22Rv1 (cell line): ENCODE data around the gene PNLIPRP1.

Experiments used
- H3K27ac ChIP-seq: fragments of 450-650 bp; 2 replicates; pipeline ENCODE4 v1.5.1; 2017
- ZFX ChIP-seq: fragments of 450-650 bp; IDR thresholded peaks from 2 replicates; pipeline ENCODE4 v1.6.1; 2017; ENCODE audit warnings: antibody characterized with exemption, borderline replicate concordance
- TF ChIP-seq, protein P1 (sequence below): fragments of 450-650 bp; IDR thresholded peaks from 2 replicates; pipeline ENCODE4 v1.5.1; 2017; ENCODE audit warnings: mild to moderate bottlenecking

PNLIPRP1 gene

DNA sequence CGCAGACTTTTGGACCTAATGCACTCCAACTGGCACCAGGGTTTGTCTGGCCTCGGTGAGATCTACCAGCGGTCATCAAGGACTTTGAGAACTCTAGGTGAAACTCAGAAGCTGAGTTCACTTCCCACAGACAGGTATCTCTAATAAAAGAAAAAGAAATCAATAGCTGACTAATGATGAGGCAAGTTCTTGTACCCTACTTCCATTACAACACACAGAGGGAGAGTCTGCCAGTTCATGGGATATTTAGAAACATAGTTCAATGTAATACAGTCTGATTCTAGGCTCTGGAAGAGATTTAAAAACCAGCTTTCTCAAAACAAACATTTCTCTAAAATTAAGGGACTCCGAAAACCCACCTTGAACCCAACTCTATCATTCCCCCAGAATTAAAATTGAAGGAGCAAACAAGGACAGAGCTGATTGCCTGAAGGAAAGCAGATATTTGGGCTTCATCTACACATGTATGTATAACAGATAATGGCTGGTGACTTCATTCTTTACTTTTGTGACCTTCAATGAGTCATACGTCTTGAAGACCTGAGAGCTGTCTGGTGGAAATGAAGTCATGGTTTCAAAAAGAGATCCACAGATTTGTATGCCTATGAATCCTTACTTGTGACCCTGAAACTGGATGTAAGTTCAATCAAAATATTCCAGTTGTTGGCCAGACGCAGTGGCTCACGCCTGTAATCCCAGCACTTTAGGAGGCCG, 2.7 kb upstream of the PNLIPRP1 start:
- TF ChIP-seq, protein P1, sequence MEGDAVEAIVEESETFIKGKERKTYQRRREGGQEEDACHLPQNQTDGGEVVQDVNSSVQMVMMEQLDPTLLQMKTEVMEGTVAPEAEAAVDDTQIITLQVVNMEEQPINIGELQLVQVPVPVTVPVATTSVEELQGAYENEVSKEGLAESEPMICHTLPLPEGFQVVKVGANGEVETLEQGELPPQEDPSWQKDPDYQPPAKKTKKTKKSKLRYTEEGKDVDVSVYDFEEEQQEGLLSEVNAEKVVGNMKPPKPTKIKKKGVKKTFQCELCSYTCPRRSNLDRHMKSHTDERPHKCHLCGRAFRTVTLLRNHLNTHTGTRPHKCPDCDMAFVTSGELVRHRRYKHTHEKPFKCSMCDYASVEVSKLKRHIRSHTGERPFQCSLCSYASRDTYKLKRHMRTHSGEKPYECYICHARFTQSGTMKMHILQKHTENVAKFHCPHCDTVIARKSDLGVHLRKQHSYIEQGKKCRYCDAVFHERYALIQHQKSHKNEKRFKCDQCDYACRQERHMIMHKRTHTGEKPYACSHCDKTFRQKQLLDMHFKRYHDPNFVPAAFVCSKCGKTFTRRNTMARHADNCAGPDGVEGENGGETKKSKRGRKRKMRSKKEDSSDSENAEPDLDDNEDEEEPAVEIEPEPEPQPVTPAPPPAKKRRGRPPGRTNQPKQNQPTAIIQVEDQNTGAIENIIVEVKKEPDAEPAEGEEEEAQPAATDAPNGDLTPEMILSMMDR = no peak
- no peak for TF ChIP-seq ZFX
- no peak overlapping the region for H3K27ac ChIP-seq

DNA sequence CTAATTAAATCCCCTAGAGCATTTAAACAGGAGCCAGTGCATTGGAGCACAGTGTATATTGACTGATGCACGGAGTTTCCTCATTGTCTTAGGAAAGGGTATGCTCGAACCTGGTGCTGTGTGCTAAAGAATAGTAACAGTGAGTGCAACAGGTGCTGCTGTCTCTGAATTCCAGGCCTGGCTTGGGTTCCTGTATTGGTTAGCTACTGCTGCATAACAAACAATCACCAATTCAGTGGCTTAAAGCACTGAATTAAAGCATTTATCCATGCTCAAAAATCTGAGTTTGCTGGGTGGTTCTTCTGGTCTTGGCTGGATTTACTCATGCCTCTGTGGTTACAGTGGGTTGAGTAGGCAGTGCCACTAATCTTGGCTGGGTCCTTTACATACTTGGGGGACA, 1.8 kb upstream of the PNLIPRP1 start:
- TF ChIP-seq, protein P1 = no peak
- TF ChIP-seq ZFX = no peak
- H3K27ac ChIP-seq = no peak overlapping the region

DNA sequence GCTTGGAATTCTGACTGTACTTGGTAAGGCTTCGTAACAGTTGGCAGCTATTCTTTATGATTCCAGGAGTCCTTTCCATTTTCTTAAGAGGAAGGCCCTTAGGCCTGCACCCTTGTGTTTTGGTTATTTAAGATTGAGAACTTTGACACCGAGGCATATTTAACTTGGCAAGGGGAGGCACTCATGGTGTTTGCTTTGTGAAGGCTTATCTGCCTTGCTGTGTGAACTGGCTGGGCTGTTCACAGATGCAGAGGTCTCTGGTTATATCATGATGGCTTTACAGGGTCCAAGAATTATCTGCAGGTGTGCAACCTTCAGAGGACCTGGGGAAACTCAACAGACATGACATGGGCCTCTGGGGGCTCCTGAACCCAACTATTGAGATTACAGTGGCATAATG, 833 bp upstream of the PNLIPRP1 start:
- no peak overlapping the region for H3K27ac ChIP-seq
- TF ChIP-seq, protein P1 = no peak
- no peak for TF ChIP-seq ZFX

DNA sequence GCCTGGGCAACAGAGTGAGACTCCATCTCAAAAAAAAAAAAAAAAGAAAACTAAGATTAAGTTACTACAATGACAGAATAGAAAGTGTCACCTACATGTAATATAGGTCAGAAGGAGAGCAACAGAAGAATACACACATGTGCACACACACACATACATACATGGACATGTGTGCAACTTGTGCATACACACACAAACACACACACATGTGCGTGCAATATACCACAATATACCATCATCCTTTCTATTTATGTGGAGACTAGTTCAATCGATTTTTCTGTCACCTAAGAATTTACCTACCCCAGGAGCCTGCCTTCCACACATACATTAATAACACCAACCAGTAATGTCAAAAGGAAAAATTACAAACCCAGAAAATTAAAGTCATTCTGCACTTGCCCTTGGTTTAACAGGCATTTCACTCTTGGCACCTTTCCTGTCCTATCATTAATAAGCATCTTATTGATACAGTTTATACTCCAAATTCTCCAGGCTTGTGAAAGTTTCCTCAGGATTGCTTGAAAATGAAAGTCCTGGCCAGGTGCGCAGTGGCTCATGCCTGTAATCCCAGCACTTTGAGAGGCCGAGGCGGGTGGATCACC, 2.5 kb downstream of the PNLIPRP1 start:
- no peak for TF ChIP-seq ZFX
- TF ChIP-seq, protein P1 = no peak
- no peak overlapping the region for H3K27ac ChIP-seq

DNA sequence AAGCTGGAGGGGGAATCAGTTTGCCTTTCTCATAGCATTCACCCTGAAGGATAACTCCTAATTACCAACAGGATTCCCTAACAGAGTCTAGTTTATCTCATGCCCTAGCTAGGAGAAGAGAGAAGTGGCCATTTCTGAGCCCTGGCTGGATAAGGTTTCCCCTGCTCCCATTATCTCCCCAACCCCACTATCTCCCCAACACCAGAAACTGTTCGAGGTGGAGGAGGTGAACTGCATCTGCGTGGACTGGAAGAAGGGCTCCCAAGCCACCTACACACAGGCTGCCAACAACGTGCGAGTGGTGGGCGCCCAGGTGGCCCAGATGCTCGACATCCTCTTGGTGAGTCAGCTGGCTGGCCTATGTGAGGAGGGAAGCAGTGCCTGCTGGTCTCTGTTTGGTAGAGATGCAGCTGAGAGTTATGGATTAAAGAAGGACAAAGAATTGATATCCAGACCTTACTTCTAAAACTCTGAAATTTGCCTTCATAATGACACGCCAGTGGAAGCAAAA, 3.8 kb downstream of the PNLIPRP1 start:
- H3K27ac ChIP-seq = no peak overlapping the region
- TF ChIP-seq, protein P1 = no peak
- TF ChIP-seq ZFX = no peak

DNA sequence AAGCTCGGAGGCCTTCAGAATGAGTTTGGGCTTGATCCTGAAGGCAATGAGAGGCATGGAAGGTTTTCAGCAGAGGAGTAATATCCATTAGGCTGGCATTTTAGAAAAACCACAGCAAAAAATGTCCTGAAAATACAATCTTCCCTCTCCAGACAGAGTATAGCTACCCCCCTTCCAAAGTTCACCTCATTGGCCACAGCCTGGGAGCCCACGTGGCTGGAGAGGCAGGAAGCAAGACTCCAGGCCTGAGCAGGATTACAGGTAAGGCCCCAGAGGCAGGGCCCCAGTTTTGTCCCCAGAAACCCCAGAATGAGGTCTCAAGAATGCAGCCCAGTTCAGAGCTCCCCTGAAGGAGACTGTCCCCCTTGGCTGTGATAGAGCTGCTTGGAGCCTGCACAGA, 5.3 kb downstream of the PNLIPRP1 start:
- H3K27ac ChIP-seq = no peak overlapping the region
- TF ChIP-seq ZFX = no peak
- TF ChIP-seq, protein P1 = no peak

DNA sequence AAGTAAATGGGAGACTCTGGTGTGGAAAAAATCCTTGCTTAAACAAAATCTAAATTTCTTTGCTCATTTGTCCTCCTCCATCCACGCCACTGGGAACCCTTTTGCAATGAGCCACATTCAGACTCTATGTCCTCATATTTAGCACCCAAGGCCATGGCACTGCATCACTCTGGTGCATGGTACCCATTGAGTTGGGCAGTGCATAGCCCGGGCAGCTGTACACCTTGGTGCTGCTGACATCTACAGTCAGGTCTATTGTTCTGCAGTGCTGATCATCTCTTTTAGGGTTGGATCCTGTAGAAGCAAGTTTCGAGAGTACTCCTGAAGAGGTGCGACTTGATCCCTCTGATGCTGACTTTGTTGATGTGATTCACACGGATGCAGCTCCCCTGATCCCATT, 6.8 kb downstream of the PNLIPRP1 start:
- TF ChIP-seq, protein P1 = no peak
- TF ChIP-seq ZFX = no peak
- no peak overlapping the region for H3K27ac ChIP-seq
